ENCODE measurements around the gene RIPPLY3.

- TF ChIP-seq POLR2A (IDR thresholded peaks at IDR 0.05; ENCODE audit: extremely low read depth, insufficient read length), result no peak
- no peak for TF ChIP-seq CTCF (IDR thresholded peaks at IDR 0.05; ENCODE audit: low read depth, low read length)
Measured at GRCh38 chr21:36981049-36981391, 25.5 kb upstream of the RIPPLY3 start.
